GM15510 (cell line): Measurements from ENCODE around the gene METTL13.

Experiments used
- POLR2A ChIP-seq: IDR thresholded peaks from 3 replicates; pipeline ENCODE4 v1.6.1; 2011; ENCODE audit warnings: borderline replicate concordance; ENCODE audit not compliant: insufficient read length; ENCODE audit errors: extremely low read depth

Gene METTL13

DNA sequence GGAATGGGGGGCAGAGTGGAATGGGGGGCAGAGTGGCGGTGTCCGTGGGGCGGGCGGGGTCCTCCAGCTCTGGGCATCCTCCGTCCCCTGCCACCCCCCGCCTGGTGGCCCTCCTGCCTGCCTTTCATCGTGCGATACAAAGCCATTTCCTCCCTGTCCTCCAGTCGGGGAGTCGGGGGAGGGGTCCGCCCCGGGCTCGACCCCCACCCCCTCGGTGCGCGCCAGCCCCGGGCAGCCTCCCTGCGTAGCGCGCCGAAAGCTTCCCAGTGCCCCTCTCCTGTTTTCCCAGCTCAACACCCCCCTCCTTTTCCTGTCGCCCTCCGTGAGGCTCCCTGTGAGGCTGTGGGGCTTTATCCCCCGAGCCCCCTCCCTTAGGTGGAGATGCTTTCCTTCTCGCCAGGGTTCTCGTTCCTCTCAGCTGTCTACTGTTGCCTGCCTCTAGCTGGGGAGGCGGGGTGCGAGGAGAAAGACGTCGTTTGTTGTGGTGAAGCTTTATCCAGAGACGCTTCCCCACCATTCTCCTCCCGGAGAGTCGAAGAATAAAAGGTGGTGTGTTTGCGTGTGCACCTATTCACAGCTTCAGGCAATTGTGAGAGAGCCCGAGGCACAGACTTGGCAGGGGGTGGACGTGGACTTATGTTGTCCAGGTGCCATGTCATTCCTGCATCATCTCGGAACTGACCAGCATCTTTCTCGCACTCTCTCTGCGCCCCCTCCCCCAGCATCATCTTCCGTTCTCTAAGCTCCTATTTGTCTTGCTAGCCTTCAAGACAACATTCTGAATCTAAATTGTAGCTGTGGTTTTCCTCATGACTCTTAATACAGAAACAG is 60.7 kb downstream of the METTL13 start:
- no peak for TF ChIP-seq POLR2A

DNA sequence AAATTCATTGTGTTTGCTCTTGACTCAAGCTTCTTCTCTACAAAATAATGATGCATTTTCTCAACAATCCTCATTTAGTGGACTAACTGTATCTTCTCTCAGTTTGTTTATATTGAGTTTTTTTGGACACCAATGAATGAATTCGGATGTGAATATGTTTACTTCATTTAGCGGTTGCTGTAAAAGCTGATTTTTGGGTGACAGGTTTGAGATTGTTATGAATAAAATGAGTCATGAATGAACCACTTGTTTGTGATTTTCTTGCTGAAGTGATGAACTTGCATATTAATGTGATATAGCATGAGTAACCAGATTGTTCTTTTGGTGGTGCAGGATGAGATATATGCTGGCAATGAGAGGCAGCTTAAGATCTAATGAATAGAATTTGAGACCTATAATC is 62.9 kb downstream of the METTL13 start:
- TF ChIP-seq POLR2A, result no peak

DNA sequence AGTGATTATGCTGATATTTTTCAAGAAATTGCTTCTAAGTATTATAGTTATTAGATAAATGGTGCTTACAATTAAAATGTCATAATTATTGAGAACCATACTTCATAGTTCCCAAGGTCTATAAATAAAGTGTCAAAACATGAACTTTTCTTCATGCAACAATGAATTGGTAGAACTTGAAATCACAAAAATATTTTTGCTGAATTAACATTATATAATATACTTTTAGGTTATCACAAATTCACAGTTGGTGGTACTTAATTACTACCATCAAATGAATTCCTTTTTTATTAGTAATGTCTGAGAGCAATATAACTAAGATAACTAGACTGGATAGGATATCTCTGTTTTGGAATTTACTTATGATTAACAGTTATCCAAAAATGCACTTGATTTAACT is 64.5 kb downstream of the METTL13 start:
- TF ChIP-seq POLR2A, result no peak
